Head of caudate nucleus (tissue), 42 donors: ENCODE data around the gene EXOSC10.
"Not testable (repeated sequence)": the region's sequence is repeated elsewhere in the genome, so short reads cannot be mapped to it uniquely, and the experiment has no call there.

ENCODE experiments used
- DNase-seq, 42 donors: peaks; one replicate each; pipeline versions ENCODE4 v3.0.0 to v3.0.0-alpha.2; 2020 to 2021; ENCODE audit warnings: mixed read lengths in 7 of 42
- intact Hi-C: fragments of 100-400 bp; cut with DNase I; formaldehyde crosslinking; loops from one replicate; pipeline ENCODE4 v1.15.0; 2022

Gene EXOSC10

GRCh38 chr1:11065796-11066195 lies 33.9 kb downstream of the EXOSC10 start:
- intact Hi-C loops = no loop called here
- DNase-seq = peak in 2 of 42 donors; percentile 3 to 9

GRCh38 chr1:11064942-11065341 lies 34.7 kb downstream of the EXOSC10 start:
- intact Hi-C loops = no loop called here
- no peak for DNase-seq

GRCh38 chr1:11063937-11064537 lies 35.6 kb downstream of the EXOSC10 start:
- intact Hi-C loops = not testable (repeated sequence)
- DNase-seq = peak in 6 of 42 donors; percentile 20 to 38 (median 33)

- peak in 8 of 42 donors; percentile 3 to 25 (median 21) for DNase-seq
- intact Hi-C loops = no loop called here
These were observed 36.7 kb downstream of the EXOSC10 start for GRCh38 chr1:11062965-11063401.

GRCh38 chr1:11061652-11062365 lies 37.9 kb downstream of the EXOSC10 start:
- intact Hi-C loops = no loop called here
- peak in 12 of 42 donors; percentile 4 to 54 (median 24) for DNase-seq

- intact Hi-C loops = no loop called here
- peak; percentile 69 to 97 (median 91) for DNase-seq
These were observed 39.5 kb downstream of the EXOSC10 start, which contains the start of gene SRM for GRCh38 chr1:11059968-11060830. Gene SRM (minus strand): TSS chr1:11060018. CDS start chr1:11059943, 75 bp downstream.

- intact Hi-C loops = no loop called here
- peak in 2 of 42 donors; percentile 17 to 31 for DNase-seq
These were observed 40.3 kb downstream of the EXOSC10 start for GRCh38 chr1:11059155-11059967.

GRCh38 chr1:11058595-11059154 lies 41.0 kb downstream of the EXOSC10 start:
- DNase-seq = peak in 1 of 42 donors; percentile 13
- intact Hi-C loops = no loop called here

GRCh38 chr1:11058026-11058425 lies 41.6 kb downstream of the EXOSC10 start:
- intact Hi-C loops = no loop called here
- no peak for DNase-seq

- intact Hi-C loops = no loop called here
- DNase-seq = no peak
These were observed 42.2 kb downstream of the EXOSC10 start for GRCh38 chr1:11057477-11057876.

GRCh38 chr1:11056504-11056903 lies 43.2 kb downstream of the EXOSC10 start:
- DNase-seq = no peak
- intact Hi-C loops = no loop called here

GRCh38 chr1:11055676-11056075 lies 44.0 kb downstream of the EXOSC10 start:
- intact Hi-C loops = no loop called here

GRCh38 chr1:11054666-11055065 lies 45.0 kb downstream of the EXOSC10 start:
- intact Hi-C loops = no loop called here
- DNase-seq = no peak

More at GRCh38 chr1:11055676-11056075, 44.0 kb downstream of the EXOSC10 start:
- DNase-seq = no peak

- DNase-seq = peak in 1 of 42 donors; percentile 13
- intact Hi-C loops = no loop called here
These were observed 45.5 kb downstream of the EXOSC10 start for GRCh38 chr1:11054181-11054580.

GRCh38 chr1:11053758-11054137 lies 45.9 kb downstream of the EXOSC10 start:
- intact Hi-C loops = no loop called here
- DNase-seq = no peak

- peak in 1 of 42 donors; percentile 19 for DNase-seq
These were observed 46.6 kb downstream of the EXOSC10 start for GRCh38 chr1:11052839-11053757.

GRCh38 chr1:11051781-11052511 lies 47.7 kb downstream of the EXOSC10 start:
- DNase-seq = peak in 1 of 42 donors; percentile 14
- intact Hi-C loops = no loop called here

More at GRCh38 chr1:11052839-11053757, 46.6 kb downstream of the EXOSC10 start:
- intact Hi-C loops = no loop called here
